Immature natural killer cell (primary cell): ENCODE data around the gene LRP1B. TPM values are rescaled to one million over a fixed set of nuclear protein-coding genes. Genes with fewer than 3 reads are reported as not detected.

Experiments used
- DNase-seq, 3 donors: peaks; one replicate each; pipeline ENCODE4 v3.0.0; 2022; ENCODE audit warnings: mixed read lengths in 1 of 3
- H3K27ac Mint-ChIP-seq, 6 donors: one replicate each; pipeline ENCODE4 v1.8.0; 2020; ENCODE audit warnings: mixed read lengths in 6 of 6, mild to moderate bottlenecking in 5 of 6, inconsistent platforms in 4 of 6, moderate library complexity in 3 of 6
- H3K27me3 Mint-ChIP-seq, 3 donors: one replicate each; pipeline ENCODE4 v1.8.0; 2020 to 2021; ENCODE audit warnings: low read depth in 3 of 3, mild to moderate bottlenecking in 3 of 3, mixed read lengths in 3 of 3, moderate library complexity in 3 of 3, inconsistent platforms in 1 of 3
- H3K36me3 Mint-ChIP-seq, 3 donors: one replicate each; pipeline ENCODE4 v1.8.0; 2020; ENCODE audit warnings: mixed read lengths in 3 of 3, inconsistent platforms in 2 of 3, mild to moderate bottlenecking in 2 of 3
- H3K4me1 Mint-ChIP-seq, 2 donors: one replicate each; pipeline ENCODE4 v1.8.0; 2020; ENCODE audit warnings: inconsistent platforms in 2 of 2, mild to moderate bottlenecking in 2 of 2, mixed read lengths in 2 of 2, moderate library complexity in 1 of 2
- H3K4me3 Mint-ChIP-seq, 5 donors: one replicate each; pipeline ENCODE4 v1.8.0; 2020; ENCODE audit warnings: mild to moderate bottlenecking in 5 of 5, mixed read lengths in 5 of 5, inconsistent platforms in 3 of 5, moderate library complexity in 3 of 5
- H3K9me3 Mint-ChIP-seq, 6 donors: one replicate each; pipeline ENCODE4 v1.8.0; 2020; ENCODE audit warnings: mild to moderate bottlenecking in 6 of 6, mixed read lengths in 6 of 6, inconsistent platforms in 4 of 6, moderate library complexity in 3 of 6
- polyA plus RNA-seq, 3 donors: library from polyadenylated mRNA; unstranded; fragments of 300-500 nt; fragmentation: Illumina TruSeq; gene quantifications; one replicate each; pipeline ENCODE4 v1.2.3, GENCODE V29; 2021

LRP1B gene
- polyA plus RNA-seq, 3 donors from 2014 or later, result not detected

DNA sequence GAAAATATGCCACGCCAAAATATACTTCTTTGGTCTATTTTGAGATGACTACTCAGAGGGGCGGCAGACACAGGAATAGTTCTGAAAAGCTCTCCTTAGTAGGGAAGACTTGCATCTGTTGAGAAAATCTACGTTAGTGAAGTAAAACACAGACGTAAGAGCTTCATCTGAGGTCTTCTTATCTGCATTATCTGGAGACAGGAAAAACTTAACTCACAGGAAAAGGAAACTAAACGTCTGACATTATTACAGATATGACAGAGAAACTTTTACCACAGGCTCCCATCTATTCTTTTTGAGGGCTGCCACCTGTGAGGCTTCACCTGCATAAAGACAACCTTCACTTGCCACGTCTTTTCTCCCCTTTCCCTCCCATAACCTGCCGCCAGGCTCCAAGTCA lies 1295.7 kb downstream of the LRP1B start:
- H3K27me3 Mint-ChIP-seq, result no peaks in the 10 kb centered on the region
- H3K36me3 Mint-ChIP-seq, result no peaks in the 10 kb centered on the region
- H3K27ac Mint-ChIP-seq, result no peak overlapping the region
- no peak overlapping the region for H3K4me3 Mint-ChIP-seq
- no peaks in the 10 kb centered on the region for H3K4me1 Mint-ChIP-seq
- H3K9me3 Mint-ChIP-seq, result peaks cover 4 to 21% (median 19%) of the 10 kb centered on the region in 6 donors
- DNase-seq, result no peak

DNA sequence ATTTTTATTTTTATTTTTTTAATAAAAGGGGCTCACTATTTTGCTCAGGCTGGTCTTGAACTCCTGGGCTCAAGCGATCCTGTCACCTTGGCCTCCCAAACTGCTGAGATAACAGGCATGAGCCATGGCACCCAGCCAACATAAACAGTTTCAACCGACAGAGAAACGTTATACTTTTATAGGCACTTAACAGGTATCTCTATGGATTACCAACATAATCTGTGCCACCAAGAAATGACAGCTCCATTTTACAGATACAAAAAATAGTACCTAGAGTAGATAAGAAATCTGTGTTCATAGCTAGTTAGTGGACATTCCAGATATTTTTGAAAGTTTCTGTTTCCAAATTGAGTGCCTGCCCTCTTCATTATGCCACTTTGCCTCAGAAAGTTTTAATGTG lies 1316.7 kb downstream of the LRP1B start:
- H3K36me3 Mint-ChIP-seq, result no peaks in the 10 kb centered on the region

DNA sequence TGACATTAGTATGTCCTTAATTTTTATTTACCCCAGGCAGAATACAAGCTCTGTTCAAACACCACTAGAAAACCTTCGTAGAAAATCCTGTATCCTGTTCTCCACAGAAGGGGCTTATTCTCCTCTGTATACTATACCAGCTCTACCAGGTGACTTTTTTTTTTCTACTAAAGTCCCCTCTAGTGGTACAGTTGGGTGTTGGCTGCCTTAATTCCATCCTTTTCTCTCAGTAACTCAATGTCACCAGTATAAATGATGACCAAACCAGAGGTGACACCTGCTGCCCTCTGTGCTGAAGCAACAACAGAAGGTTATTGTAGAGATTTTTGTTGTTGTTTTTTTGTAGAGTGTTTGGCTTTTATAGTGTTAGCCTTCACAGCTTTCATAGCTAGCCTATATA lies 1322.0 kb downstream of the LRP1B start:
- H3K27ac Mint-ChIP-seq, result no peak overlapping the region
- no peaks in the 10 kb centered on the region for H3K4me1 Mint-ChIP-seq
- peaks cover 0 to 1% (median 0%) of the 10 kb centered on the region in 3 donors for H3K27me3 Mint-ChIP-seq
- peaks cover 6 to 43% (median 17%) of the 10 kb centered on the region in 6 donors for H3K9me3 Mint-ChIP-seq
- no peak for DNase-seq
- no peak overlapping the region for H3K4me3 Mint-ChIP-seq
- peaks cover 0 to 3% (median 0%) of the 10 kb centered on the region in 3 donors for H3K36me3 Mint-ChIP-seq

More for the DNA sequence above, 1316.7 kb downstream of the LRP1B start:
- no peak for DNase-seq
- Mint-ChIP-seq H3K4me1 (no peaks in the 10 kb centered on the region), H3K27ac (no peak overlapping the region), H3K4me3 (no peak overlapping the region), H3K9me3 (peaks cover 11 to 59% (median 23%) of the 10 kb centered on the region in 6 donors), H3K27me3 (peaks cover 0 to 1% (median 0%) of the 10 kb centered on the region in 3 donors)

DNA sequence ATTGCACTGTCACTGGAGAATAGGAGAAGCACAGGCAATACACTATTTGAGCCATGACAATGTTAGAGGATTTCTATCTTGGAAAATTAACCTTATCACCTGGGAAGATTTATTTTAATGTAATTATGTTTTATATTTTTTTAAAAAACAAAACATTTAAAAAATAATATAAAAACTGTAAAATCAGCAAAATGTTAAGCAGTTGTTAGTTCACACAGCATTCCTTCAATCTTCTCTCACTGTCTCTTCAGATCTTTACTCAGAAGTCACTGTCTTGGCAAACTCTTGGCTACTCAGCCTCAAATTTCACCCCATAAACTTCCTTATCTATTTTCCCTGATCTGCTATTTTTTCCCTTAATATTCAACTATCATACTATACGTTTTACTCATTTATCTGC lies 1322.6 kb downstream of the LRP1B start:
- Mint-ChIP-seq H3K4me3 (no peak overlapping the region), H3K9me3 (peaks cover 6 to 37% (median 13%) of the 10 kb centered on the region in 6 donors), H3K27ac (no peak overlapping the region), H3K36me3 (peaks cover 0 to 3% (median 0%) of the 10 kb centered on the region in 3 donors), H3K4me1 (no peaks in the 10 kb centered on the region), H3K27me3 (peaks cover 0 to 1% (median 0%) of the 10 kb centered on the region in 3 donors)
- DNase-seq, result no peak

DNA sequence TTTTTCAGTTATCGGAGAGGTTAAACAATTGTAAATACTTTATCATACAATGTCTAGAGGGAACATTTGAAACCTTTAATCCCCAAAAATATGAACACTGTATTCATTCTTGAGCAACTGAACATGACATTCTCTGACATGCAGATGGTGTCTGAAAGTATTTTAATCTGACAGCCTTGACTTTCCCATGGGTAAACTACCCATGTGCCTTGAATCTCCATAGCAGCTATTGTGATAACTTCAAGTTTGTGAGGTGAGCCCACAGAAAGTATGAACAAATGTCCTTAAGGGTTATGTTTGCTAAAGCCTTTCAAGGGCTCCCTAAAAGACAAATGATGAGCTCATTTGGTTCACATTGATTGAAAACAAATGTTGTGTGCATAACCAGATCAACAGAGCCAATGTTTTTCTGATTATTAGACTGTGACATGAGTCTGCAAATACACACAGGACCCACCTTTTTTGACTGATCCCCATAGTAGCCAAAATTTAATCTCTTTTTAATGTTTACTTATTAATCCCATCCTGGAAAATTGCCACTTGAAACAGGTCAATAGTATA lies 1326.0 kb downstream of the LRP1B start:
- no peak for DNase-seq
- H3K4me1 Mint-ChIP-seq, result no peaks in the 10 kb centered on the region
- H3K4me3 Mint-ChIP-seq, result no peak overlapping the region
- peaks cover 3 to 27% (median 14%) of the 10 kb centered on the region in 6 donors for H3K9me3 Mint-ChIP-seq
- H3K27me3 Mint-ChIP-seq, result peaks cover 0 to 2% (median 0%) of the 10 kb centered on the region in 3 donors
- no peak overlapping the region for H3K27ac Mint-ChIP-seq
- peaks cover 0 to 3% (median 0%) of the 10 kb centered on the region in 3 donors for H3K36me3 Mint-ChIP-seq

DNA sequence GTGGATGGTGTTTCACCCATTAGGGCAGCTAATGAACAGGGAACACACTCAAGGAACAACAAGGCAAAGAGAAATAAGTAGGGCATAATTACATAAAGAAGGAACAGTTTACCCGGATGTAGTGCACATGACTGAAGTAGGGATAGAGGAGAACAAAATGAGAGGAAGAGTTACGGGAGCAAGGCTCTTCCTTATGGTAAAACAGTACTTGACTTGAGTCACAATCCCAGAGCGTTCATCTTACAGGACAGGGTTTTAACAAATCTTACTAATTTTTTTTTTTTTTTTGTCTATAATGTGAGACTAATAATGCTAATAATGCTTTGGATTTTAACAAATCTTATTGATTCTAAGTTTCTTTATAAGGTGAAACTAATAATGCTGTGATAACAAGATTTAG lies 1329.5 kb downstream of the LRP1B start:
- Mint-ChIP-seq H3K4me1 (no peaks in the 10 kb centered on the region), H3K27ac (no peak overlapping the region), H3K9me3 (peaks cover 0 to 21% (median 11%) of the 10 kb centered on the region in 6 donors)

DNA sequence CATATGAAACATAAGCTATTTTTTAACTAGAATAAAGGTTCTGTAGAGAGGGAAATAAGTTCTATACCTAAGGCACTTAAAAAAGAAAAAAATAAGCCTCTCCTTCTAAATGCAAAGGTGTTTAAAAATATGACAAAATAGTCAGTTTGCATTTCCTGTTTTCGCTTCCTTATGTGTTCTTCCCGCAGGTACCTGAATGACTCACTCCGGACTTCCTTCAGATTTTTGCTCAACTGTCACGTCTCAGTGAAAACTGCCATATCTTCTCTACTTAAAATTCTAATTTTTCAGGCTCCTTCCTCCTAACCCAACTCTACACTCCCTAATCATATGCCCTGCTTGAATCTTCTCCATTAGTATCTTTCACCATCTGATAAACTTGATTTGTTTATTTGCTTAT lies 1333.1 kb downstream of the LRP1B start:
- Mint-ChIP-seq H3K36me3 (no peaks in the 10 kb centered on the region), H3K4me1 (no peaks in the 10 kb centered on the region), H3K27me3 (no peaks in the 10 kb centered on the region), H3K9me3 (peaks cover 0 to 17% (median 7%) of the 10 kb centered on the region in 6 donors), H3K27ac (no peak overlapping the region), H3K4me3 (no peak overlapping the region)
- DNase-seq, result no peak

More for the DNA sequence above, 1329.5 kb downstream of the LRP1B start:
- Mint-ChIP-seq H3K36me3 (peaks cover 0 to 3% (median 0%) of the 10 kb centered on the region in 3 donors), H3K4me3 (no peak overlapping the region), H3K27me3 (peaks cover 0 to 2% (median 0%) of the 10 kb centered on the region in 3 donors)
- DNase-seq, result no peak

DNA sequence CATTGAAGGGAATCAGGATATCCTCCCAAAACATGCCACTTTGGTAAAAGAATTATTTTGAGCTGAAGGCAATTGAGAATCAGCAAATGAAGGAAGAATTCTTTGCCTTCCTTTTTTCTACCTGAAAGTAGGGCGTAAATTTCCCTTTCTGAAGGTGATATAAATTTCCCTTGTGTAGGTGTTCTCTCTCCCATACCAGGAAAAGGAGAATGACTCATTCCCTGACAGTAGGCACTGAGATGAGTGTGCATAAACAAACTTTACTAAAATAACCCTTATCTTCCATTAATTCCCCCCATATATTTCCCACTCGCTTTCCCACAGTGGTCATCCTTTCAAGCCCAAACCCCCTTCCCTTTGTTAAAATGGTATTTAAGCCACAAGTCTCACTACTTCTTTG lies 1339.0 kb downstream of the LRP1B start:
- Mint-ChIP-seq H3K4me3 (no peak overlapping the region), H3K27me3 (peaks cover 0 to 6% (median 0%) of the 10 kb centered on the region in 3 donors), H3K27ac (no peak overlapping the region), H3K9me3 (peaks cover 4 to 31% (median 24%) of the 10 kb centered on the region in 6 donors), H3K4me1 (no peaks in the 10 kb centered on the region), H3K36me3 (no peaks in the 10 kb centered on the region)
- DNase-seq, result no peak

DNA sequence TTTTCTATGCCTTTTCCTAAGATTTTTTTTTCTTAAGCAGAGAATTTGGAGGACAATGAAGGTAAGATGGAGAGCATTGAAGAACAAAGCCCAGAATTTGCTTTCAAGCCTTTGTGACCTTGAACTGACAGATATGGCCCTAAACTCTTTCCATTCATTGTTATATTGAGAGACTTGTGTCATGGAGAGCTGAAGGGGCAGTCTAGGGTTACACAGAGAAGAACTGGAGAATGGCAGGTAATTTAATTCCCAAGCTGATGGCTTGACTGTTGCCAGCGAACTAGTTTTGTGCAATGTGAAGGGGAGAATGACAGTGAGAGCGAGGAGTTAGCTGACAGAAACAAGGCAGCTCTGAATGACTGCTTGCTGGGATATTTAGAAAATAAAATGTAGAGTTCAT lies 1344.2 kb downstream of the LRP1B start:
- H3K27me3 Mint-ChIP-seq, result peaks cover 0 to 4% (median 0%) of the 10 kb centered on the region in 3 donors
- no peak overlapping the region for H3K27ac Mint-ChIP-seq
- peaks cover 9 to 42% (median 26%) of the 10 kb centered on the region in 6 donors for H3K9me3 Mint-ChIP-seq
- H3K4me3 Mint-ChIP-seq, result no peak overlapping the region
- no peaks in the 10 kb centered on the region for H3K36me3 Mint-ChIP-seq
- DNase-seq, result no peak
- no peaks in the 10 kb centered on the region for H3K4me1 Mint-ChIP-seq

DNA sequence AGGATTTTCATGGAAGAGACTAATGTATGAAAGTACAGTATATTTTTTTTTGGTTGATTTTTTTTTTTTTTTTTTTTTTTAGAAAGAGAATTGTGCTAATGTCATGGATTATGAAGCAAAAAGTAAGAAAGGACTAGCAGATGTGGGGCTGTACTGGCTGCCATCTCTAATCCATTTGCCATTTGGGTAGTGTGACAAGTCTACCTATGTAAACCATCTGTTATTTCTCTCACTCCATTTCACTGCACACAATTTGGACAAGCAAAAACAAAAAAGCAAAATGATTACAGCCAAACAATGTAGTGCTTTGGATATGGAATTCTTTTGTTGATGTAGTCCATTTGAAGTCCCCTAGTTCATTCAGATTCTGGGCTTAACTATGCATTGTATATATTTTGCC lies 1355.4 kb downstream of the LRP1B start:
- H3K9me3 Mint-ChIP-seq, result peaks cover 4 to 29% (median 10%) of the 10 kb centered on the region in 6 donors
- no peak overlapping the region for H3K27ac Mint-ChIP-seq
- H3K36me3 Mint-ChIP-seq, result no peaks in the 10 kb centered on the region
- H3K4me3 Mint-ChIP-seq, result no peak overlapping the region
- H3K27me3 Mint-ChIP-seq, result no peaks in the 10 kb centered on the region
- H3K4me1 Mint-ChIP-seq, result no peaks in the 10 kb centered on the region
- no peak for DNase-seq

DNA sequence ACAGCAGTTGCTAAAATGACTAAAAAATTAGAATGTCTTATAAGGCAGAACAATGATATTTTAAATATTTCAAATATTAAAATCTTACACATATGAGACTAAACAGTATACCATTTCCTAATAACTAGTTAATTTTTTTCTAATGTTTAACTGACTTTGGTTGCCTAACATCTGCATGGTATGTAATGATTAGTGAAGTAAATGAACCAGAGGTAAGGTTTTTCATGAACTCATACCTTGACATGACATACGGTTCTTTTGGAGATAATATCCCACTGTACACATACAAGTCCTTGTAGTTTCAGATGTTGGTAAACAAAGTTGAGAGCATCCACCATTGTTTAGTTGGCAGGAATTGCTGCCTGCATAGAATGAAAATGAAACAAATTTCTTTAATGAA lies 1360.2 kb downstream of the LRP1B start:
- no peak for DNase-seq
- Mint-ChIP-seq H3K4me1 (no peaks in the 10 kb centered on the region), H3K27me3 (no peaks in the 10 kb centered on the region), H3K9me3 (peaks cover 0 to 16% (median 4%) of the 10 kb centered on the region in 6 donors), H3K36me3 (no peaks in the 10 kb centered on the region), H3K27ac (no peak overlapping the region), H3K4me3 (no peak overlapping the region)

DNA sequence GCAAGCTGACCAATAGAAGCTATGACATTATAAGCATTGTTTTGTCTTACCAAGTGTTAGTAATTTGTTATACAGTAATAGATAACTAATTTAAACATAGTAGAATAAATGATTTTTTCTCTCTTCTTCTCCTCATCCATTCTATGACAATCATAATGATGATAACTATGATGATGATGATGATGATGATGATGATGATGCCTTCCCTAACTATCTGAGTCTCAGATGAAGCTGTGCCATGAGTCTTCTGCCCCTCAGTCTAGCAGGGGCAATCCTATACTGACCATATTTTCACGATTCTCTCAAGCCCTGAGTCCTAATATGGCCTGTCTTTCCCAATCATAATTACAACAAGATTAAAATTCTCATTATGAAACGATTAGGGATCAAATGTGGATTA lies 1369.0 kb downstream of the LRP1B start:
- Mint-ChIP-seq H3K36me3 (no peaks in the 10 kb centered on the region), H3K4me1 (no peaks in the 10 kb centered on the region), H3K27ac (no peak overlapping the region), H3K9me3 (peaks cover 2 to 32% (median 19%) of the 10 kb centered on the region in 6 donors), H3K27me3 (no peaks in the 10 kb centered on the region), H3K4me3 (no peak overlapping the region)
- no peak for DNase-seq

DNA sequence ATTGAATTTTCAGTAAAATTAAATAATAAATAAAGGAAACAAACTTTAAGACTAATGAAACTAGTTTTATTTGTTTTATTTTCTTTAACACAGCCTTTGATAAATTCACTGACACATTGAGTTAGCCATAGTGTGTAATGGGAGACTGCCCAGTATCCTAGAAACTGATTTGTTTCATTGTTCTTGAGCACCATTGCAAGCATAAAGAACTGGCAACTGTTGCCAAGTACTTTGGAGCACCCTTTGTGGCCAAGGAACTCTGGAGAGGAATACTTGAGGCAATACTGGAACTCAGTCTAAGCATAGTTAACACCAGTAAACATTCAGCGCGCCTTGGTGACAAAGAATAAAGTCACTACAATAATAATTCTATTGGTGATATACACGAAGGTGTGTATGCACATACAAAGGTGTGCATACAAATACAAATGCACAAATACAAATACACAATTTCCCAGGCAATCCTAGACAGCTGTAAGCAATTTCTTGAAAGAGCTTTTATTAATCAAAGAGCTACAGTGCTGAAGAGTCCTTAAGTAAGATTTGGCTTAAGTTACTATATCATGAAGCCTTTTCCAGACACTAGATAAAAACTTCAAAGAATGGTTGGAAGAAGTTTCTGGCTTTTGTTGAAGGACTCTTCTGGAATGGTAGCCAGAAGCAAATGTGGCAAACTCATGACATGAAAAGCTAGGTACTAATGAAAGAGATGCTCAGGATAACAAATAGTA lies 1371.2 kb downstream of the LRP1B start:
- H3K27ac Mint-ChIP-seq, result no peak overlapping the region
- H3K4me3 Mint-ChIP-seq, result no peak overlapping the region
- H3K9me3 Mint-ChIP-seq, result peaks cover 5 to 33% (median 20%) of the 10 kb centered on the region in 6 donors
- no peaks in the 10 kb centered on the region for H3K36me3 Mint-ChIP-seq
- no peaks in the 10 kb centered on the region for H3K27me3 Mint-ChIP-seq
- H3K4me1 Mint-ChIP-seq, result no peaks in the 10 kb centered on the region
- no peak for DNase-seq

DNA sequence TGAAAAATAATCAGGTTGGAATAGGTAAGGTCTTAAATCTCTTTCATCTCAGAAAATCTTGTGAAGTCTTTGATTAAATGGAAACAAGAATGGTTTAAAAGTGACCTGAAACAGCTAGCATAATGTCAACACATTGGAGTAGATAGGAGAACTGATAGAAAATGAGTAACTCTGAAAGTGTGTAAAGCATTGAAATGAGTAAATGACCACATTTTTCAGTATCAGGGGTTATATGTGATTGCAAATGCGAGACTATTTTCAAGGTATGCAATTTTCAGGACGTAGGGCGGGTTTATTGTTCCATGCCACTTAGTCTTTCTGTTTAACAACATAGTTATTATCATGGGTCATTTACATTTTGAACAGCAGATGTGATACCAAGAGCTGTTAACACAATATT lies 1383.2 kb downstream of the LRP1B start:
- H3K27ac Mint-ChIP-seq, result no peak overlapping the region
- peaks cover 0 to under 1% (median 0%) of the 10 kb centered on the region in 3 donors for H3K27me3 Mint-ChIP-seq
- H3K36me3 Mint-ChIP-seq, result no peaks in the 10 kb centered on the region
- no peak overlapping the region for H3K4me3 Mint-ChIP-seq
- H3K9me3 Mint-ChIP-seq, result peaks cover 2 to 19% (median 7%) of the 10 kb centered on the region in 6 donors
- no peaks in the 10 kb centered on the region for H3K4me1 Mint-ChIP-seq
- no peak for DNase-seq
